ENCODE data around the gene ZNF736.

DNA sequence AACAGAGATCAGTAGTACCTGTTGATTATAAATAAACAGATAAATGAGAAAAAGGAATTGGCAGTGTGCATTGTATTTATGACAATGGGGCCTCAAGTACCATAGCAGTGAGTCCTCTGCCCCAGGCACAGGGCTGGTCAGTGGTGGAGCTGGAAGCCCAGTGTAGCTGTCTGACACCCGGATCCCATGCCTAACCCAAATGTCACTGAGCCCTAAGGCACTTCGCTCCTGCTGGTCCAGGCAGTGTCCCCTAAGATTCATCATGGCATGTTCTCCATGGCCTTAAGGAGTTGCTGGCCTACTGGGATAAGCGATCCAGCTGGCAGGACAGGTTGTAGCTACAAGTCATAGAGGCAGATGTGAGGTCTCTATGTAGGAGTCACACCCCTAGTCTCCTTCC, 3.3 kb upstream of the ZNF736 start:
- TF ChIP-seq, protein P1, sequence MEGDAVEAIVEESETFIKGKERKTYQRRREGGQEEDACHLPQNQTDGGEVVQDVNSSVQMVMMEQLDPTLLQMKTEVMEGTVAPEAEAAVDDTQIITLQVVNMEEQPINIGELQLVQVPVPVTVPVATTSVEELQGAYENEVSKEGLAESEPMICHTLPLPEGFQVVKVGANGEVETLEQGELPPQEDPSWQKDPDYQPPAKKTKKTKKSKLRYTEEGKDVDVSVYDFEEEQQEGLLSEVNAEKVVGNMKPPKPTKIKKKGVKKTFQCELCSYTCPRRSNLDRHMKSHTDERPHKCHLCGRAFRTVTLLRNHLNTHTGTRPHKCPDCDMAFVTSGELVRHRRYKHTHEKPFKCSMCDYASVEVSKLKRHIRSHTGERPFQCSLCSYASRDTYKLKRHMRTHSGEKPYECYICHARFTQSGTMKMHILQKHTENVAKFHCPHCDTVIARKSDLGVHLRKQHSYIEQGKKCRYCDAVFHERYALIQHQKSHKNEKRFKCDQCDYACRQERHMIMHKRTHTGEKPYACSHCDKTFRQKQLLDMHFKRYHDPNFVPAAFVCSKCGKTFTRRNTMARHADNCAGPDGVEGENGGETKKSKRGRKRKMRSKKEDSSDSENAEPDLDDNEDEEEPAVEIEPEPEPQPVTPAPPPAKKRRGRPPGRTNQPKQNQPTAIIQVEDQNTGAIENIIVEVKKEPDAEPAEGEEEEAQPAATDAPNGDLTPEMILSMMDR (optimal IDR thresholded peaks at IDR 0.05 in 1 of 3, IDR thresholded peaks at IDR 0.05 in 1 of 3, conservative IDR thresholded peaks at IDR 0.05 in 1 of 3; ENCODE audit: extremely low read depth in 1 of 3, insufficient read depth in 2 of 3, low read length in 3 of 3) = no peak
- TF ChIP-seq EZH2 (IDR thresholded peaks at IDR 0.05; ENCODE audit: low read length) = no peak
